Stomach (tissue), 4 donors: ENCODE measurements around the gene MACROH2A1.

Experiments
- CTCF ChIP-seq, 7 experiments: fragments of 450-650 bp in 4 of 7; fragments of 200-600 bp in 3 of 7; sonication (generic) in 3 of 7; IDR thresholded peaks; one replicate each; pipeline ENCODE4 v1.5.1; 2016 to 2019; ENCODE audit warnings: antibody characterized with exemption in 7 of 7, control low read depth in 2 of 7, mild to moderate bottlenecking in 1 of 7
- POLR2A ChIP-seq, 4 donors: fragments of 450-650 bp; IDR thresholded peaks; one replicate each; pipeline ENCODE4 v1.6.1; 2016; ENCODE audit warnings: antibody characterized with exemption in 4 of 4, control low read depth in 2 of 4, mild to moderate bottlenecking in 1 of 4, moderate library complexity in 1 of 4

- no peak for TF ChIP-seq CTCF (IDR thresholded peaks at IDR 0.05)
- no peak for TF ChIP-seq POLR2A (IDR thresholded peaks at IDR 0.05)
These were observed 10.1 kb downstream of the MACROH2A1 start for GRCh38 chr5:135388860-135389435.
